MM.1S (cell line): ENCODE data around the gene TBCCD1.
"Not testable (repeated sequence)": the region's sequence is repeated elsewhere in the genome, so short reads cannot be mapped to it uniquely, and the experiment has no call there.

Experiments used
- DNase-seq: peaks from one replicate; pipeline ENCODE4 v3.0.0-alpha.2; 2015
- H2AFZ ChIP-seq: fragments of 300-600 bp; sonication (generic); 2 replicates; pipeline ENCODE4 v1.6.0; 2016; ENCODE audit warnings: antibody characterized with exemption, low read length
- H3F3A ChIP-seq: fragments of 300-600 bp; sonication (generic); 2 replicates; pipeline ENCODE4 v1.6.1; 2016; ENCODE audit warnings: mild to moderate bottlenecking, antibody characterized with exemption, low read length, moderate library complexity, mixed read lengths; ENCODE audit not compliant: insufficient read depth
- H3K27ac ChIP-seq: fragments of 300-600 bp; sonication (generic); 2 replicates; pipeline ENCODE4 v1.5.1; 2016; ENCODE audit warnings: mild to moderate bottlenecking, low read length
- H3K27me3 ChIP-seq: fragments of 300-600 bp; sonication (generic); replicated peaks from 2 replicates; pipeline ENCODE4 v1.6.0; 2016; ENCODE audit warnings: low read length; ENCODE audit not compliant: insufficient read depth
- H3K36me3 ChIP-seq: fragments of 300-600 bp; sonication (generic); replicated peaks from 2 replicates; pipeline ENCODE4 v1.6.1; 2016; ENCODE audit warnings: mild to moderate bottlenecking, low read length, mixed read lengths; ENCODE audit not compliant: insufficient read depth
- H3K4me1 ChIP-seq: fragments of 300-600 bp; sonication (generic); 2 replicates; pipeline ENCODE4 v1.6.1; 2016; ENCODE audit warnings: low read length, mixed read lengths
- H3K4me2 ChIP-seq: fragments of 300-600 bp; sonication (generic); 2 replicates; pipeline ENCODE4 v1.6.0; 2016; ENCODE audit warnings: low read depth, low read length
- H3K4me3 ChIP-seq: fragments of 300-600 bp; sonication (generic); 2 replicates; pipeline ENCODE4 v1.5.1; 2016; ENCODE audit warnings: low read length, mixed read lengths
- H3K79me2 ChIP-seq: fragments of 300-600 bp; sonication (generic); 2 replicates; pipeline ENCODE4 v1.6.1; 2016; ENCODE audit warnings: mixed run types, low read length, mixed read lengths
- H3K9ac ChIP-seq: fragments of 300-600 bp; sonication (generic); 2 replicates; pipeline ENCODE4 v1.6.1; 2016; ENCODE audit warnings: low read length, mixed read lengths
- H3K9me2 ChIP-seq: fragments of 300-600 bp; sonication (generic); replicated peaks from 2 replicates; pipeline ENCODE4 v1.6.1; 2016; ENCODE audit warnings: mild to moderate bottlenecking, low read length, mixed read lengths; ENCODE audit not compliant: insufficient read depth
- H3K9me3 ChIP-seq: fragments of 300-600 bp; sonication (generic); replicated peaks from 2 replicates; pipeline ENCODE4 v1.6.1; 2016; ENCODE audit warnings: mild to moderate bottlenecking, low read length, mixed read lengths; ENCODE audit not compliant: insufficient read depth
- H4K20me1 ChIP-seq: fragments of 300-600 bp; sonication (generic); 2 replicates; pipeline ENCODE4 v1.6.1; 2016; ENCODE audit warnings: mild to moderate bottlenecking, low read length, moderate library complexity, mixed read lengths; ENCODE audit not compliant: insufficient read depth
- EZH2 ChIP-seq: fragments of 300-600 bp; sonication (generic); optimal IDR thresholded peaks from 2 replicates; pipeline ENCODE3; 2017; ENCODE audit warnings: low read depth, mild to moderate bottlenecking, antibody characterized with exemption, low read length, mixed read lengths
- EZH2phosphoT487 ChIP-seq: fragments of 300-600 bp; sonication (generic); IDR thresholded peaks from 2 replicates; pipeline ENCODE4 v1.6.1; 2018; ENCODE audit warnings: antibody characterized with exemption, low read length
- TF ChIP-seq, protein P1 (sequence below): fragments of 300-600 bp; sonication (generic); IDR thresholded peaks from 2 replicates; pipeline ENCODE4 v1.5.1; 2016; ENCODE audit warnings: antibody characterized with exemption, low read length, mixed read lengths

The TBCCD1 gene

DNA sequence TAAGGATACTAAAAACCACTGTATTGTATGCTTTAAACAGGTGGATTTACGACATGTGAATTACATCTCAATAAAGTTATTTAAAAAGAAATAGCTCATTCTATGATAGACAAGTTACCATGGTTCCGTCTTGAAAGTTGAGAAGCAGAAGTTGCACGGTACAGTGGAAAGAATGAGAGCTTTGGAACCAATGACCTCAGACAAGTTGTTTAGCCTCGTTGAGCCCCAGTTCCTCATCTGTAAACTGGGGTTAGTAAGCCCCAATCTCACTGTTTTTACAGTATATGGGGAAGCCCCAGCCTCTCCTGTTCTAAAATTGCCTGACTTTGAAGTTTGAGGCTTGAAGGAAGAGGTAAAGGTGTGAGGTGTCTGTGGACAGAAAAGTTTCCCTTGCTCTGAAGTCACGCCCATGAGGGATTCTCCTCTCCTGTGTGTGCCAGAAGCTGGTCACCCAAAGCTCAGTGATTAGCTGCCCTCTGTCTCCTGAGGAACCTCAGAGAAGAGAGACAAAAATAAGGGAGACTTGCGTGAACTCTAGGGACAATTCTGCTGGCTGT, 32.9 kb downstream of the TBCCD1 start:
- Histone ChIP-seq H2AFZ (no peak overlapping the region), H4K20me1 (no peaks in the 10 kb centered on the region), H3K4me1 (no peaks in the 10 kb centered on the region), H3K9ac (no peak overlapping the region), H3K79me2 (no peaks in the 10 kb centered on the region), H3F3A (no peaks in the 10 kb centered on the region), H3K9me2 (no peaks in the 10 kb centered on the region), H3K36me3 (no peaks in the 10 kb centered on the region), H3K4me3 (no peak overlapping the region), H3K4me2 (no peak overlapping the region), H3K27me3 (no peaks in the 10 kb centered on the region), H3K27ac (no peak overlapping the region), H3K9me3 (no peaks in the 10 kb centered on the region)
- TF ChIP-seq EZH2phosphoT487: no peak
- TF ChIP-seq EZH2: no peak
- TF ChIP-seq, protein P1, sequence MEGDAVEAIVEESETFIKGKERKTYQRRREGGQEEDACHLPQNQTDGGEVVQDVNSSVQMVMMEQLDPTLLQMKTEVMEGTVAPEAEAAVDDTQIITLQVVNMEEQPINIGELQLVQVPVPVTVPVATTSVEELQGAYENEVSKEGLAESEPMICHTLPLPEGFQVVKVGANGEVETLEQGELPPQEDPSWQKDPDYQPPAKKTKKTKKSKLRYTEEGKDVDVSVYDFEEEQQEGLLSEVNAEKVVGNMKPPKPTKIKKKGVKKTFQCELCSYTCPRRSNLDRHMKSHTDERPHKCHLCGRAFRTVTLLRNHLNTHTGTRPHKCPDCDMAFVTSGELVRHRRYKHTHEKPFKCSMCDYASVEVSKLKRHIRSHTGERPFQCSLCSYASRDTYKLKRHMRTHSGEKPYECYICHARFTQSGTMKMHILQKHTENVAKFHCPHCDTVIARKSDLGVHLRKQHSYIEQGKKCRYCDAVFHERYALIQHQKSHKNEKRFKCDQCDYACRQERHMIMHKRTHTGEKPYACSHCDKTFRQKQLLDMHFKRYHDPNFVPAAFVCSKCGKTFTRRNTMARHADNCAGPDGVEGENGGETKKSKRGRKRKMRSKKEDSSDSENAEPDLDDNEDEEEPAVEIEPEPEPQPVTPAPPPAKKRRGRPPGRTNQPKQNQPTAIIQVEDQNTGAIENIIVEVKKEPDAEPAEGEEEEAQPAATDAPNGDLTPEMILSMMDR: no peak
- no peak for DNase-seq

DNA sequence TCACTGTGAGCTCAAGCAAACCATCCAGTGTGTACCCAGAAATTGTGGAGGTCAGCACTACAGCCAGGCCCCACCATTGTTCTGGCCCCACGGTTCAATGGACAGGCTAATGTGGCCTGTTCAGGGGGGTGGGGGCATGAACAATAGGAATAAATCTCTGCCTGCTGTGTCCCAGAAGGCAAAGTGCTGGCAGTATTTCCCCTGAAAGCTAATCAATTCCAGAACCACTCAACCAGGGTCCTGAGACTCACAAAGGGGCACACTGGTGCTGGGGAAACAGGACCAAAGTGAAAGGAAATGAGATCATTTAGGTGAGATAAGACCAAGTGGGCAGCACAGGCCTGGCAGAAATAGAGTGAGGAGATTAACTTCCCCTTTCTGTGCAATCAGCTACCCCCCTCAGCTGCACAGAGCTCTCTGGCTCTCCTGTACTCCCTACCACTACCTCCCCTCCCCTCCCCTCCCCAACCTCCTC, 34.5 kb downstream of the TBCCD1 start:
- H3K79me2 ChIP-seq: no peaks in the 10 kb centered on the region
- no peak overlapping the region for H3K9ac ChIP-seq
- no peaks in the 10 kb centered on the region for H3K4me1 ChIP-seq
- no peak overlapping the region for H3K27ac ChIP-seq
- no peak for TF ChIP-seq EZH2
- TF ChIP-seq EZH2phosphoT487: no peak
- TF ChIP-seq, protein P1: no peak
- H4K20me1 ChIP-seq: no peaks in the 10 kb centered on the region
- H2AFZ ChIP-seq: no peak overlapping the region
- H3K36me3 ChIP-seq: no peaks in the 10 kb centered on the region
- no peaks in the 10 kb centered on the region for H3K9me2 ChIP-seq
- H3K27me3 ChIP-seq: no peaks in the 10 kb centered on the region
- no peaks in the 10 kb centered on the region for H3K9me3 ChIP-seq
- H3F3A ChIP-seq: no peaks in the 10 kb centered on the region
- DNase-seq: no peak
- H3K4me2 ChIP-seq: no peak overlapping the region
- no peak overlapping the region for H3K4me3 ChIP-seq

DNA sequence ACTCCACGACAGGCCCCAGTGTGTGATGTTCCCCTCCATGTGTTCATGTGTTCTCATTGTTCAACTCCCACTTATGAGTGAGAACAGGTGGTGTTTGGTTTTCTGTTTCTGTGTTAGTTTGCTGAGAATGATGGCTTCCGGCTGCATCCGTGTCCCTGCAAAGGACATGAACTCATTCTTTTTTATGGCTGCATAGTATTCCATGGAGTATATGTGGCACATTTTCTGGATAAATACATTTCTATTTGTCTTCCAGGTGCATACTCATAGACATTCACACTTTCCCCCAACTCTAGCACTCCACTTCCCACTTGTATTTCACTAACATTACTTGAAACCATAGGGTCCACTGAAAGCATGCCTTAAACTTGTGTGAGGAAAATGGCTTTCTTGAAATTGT, 35.4 kb downstream of the TBCCD1 start:
- not testable (repeated sequence) for H4K20me1 ChIP-seq, H3K9ac ChIP-seq, H3K79me2 ChIP-seq, DNase-seq, H3K27ac ChIP-seq, H3K4me1 ChIP-seq, H3F3A ChIP-seq, H3K9me3 ChIP-seq, H3K4me2 ChIP-seq, H3K27me3 ChIP-seq, H3K36me3 ChIP-seq, H3K9me2 ChIP-seq, H3K4me3 ChIP-seq, H2AFZ ChIP-seq

DNA sequence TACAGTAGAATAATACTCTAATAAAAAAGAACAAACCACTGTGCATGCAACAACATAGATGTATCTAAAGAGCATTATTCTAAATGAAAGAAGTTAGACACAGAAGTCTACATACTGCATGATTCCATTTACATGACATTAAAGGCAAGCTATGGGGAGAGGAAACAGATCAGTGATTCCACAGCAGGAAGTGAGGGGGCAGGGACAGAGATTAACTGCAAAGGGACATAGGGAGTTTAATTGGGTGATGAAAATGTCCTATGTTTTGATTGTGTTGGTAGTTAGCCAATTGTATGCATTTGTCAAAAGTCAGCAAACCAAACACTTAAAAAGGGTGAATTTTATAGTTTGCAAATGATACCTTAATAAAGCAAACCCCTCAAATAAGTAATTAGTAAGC, 36.7 kb downstream of the TBCCD1 start:
- Histone ChIP-seq H3K27ac (no peak overlapping the region), H3K4me3 (no peak overlapping the region), H3F3A (no peaks in the 10 kb centered on the region), H3K79me2 (no peaks in the 10 kb centered on the region), H3K9me2 (no peaks in the 10 kb centered on the region), H4K20me1 (no peaks in the 10 kb centered on the region), H3K9me3 (no peaks in the 10 kb centered on the region), H3K9ac (no peak overlapping the region), H3K4me2 (no peak overlapping the region), H3K36me3 (no peaks in the 10 kb centered on the region), H3K4me1 (no peaks in the 10 kb centered on the region), H3K27me3 (no peaks in the 10 kb centered on the region), H2AFZ (no peak overlapping the region)
- TF ChIP-seq, protein P1: no peak
- no peak for TF ChIP-seq EZH2phosphoT487
- TF ChIP-seq EZH2: no peak
- DNase-seq: no peak
